Right cardiac atrium (tissue), 5 donors: Measurements from ENCODE around the gene IL1RN. TPM values are rescaled to one million over a fixed set of nuclear protein-coding genes. Genes with fewer than 3 reads are reported as not detected.
A peak's percentile ranks its signal among the peaks of the same experiment; 100 is the strongest.

Experiments used
- ATAC-seq, 2 donors: fragments of 200-7000 bp; cut with Tn5 transposase; one replicate each; pipeline versions ENCODE4 v1.8.0 to v1.9.1; 2020; ENCODE audit warnings: moderate library complexity in 2 of 2, mild to moderate bottlenecking in 1 of 2
- DNase-seq, 3 donors: peaks; one replicate each; pipeline ENCODE4 v3.0.0-alpha.2; 2020
- H3K27ac ChIP-seq: one replicate; pipeline ENCODE4 v1.5.1; 2013; ENCODE audit warnings: mild to moderate bottlenecking, low read length, control low read depth, moderate library complexity
- H3K27me3 ChIP-seq: one replicate; pipeline ENCODE4 v1.6.1; 2013; ENCODE audit not compliant: control insufficient read depth, insufficient read depth
- H3K4me1 ChIP-seq: one replicate; pipeline ENCODE4 v1.6.1; 2013; ENCODE audit warnings: low read length; ENCODE audit not compliant: control insufficient read depth, insufficient read depth
- H3K4me3 ChIP-seq: one replicate; pipeline ENCODE4 v1.5.1; 2013; ENCODE audit warnings: low read length, control low read depth
- H3K9me3 ChIP-seq: one replicate; pipeline ENCODE4 v1.6.1; 2013; ENCODE audit warnings: low read length; ENCODE audit not compliant: control insufficient read depth
- WGBS: extraction: QIAGEN DNeasy Blood & Tissue Kit; methylation state at CpG from one replicate; pipeline ENCODE4 v1.1.7; 2013; 5-methylcytosine and 5-hydroxymethylcytosine counted together
- intact Hi-C, 4 donors: fragments of 100-400 bp; cut with DNase I; formaldehyde crosslinking; loops; one replicate each; pipeline versions ENCODE4 v1.11.0 to v1.14.0; 2022 to 2023
- polyA plus RNA-seq: library from polyadenylated mRNA; stranded (reverse); fragments of 200-250 nt; gene quantifications from one replicate; pipeline ENCODE4 v1.2.3, GENCODE V29; 2013
- total RNA-seq, 4 donors: library from RNA; stranded (reverse); fragmentation: NEBNext Ultra II Directional; extraction: Animal tissue kit (Norgen Biotek cat#: 25700); gene quantifications; one replicate each; pipeline ENCODE4 v1.2.1, GENCODE V29; 2021
- donor health status: healthy with polysubstance abuse.
- donor health status: DM: no; HTN: yes; CAD: no.
- donor health status: DM: no; HTN: no; CAD: no.
- donor health status: DM: no; HTN: yes; CAD: no; lungs with severe emphysema.
- donor health status: DM: yes; HTN: yes; CAD: no.

IL1RN gene
- total and polyA plus RNA-seq, 5 donors: 0.45 to 1.1 (median 0.71) TPM

- 73% methylated on average over 8 of the region's 8 CpGs for WGBS
- Histone ChIP-seq H3K27me3 (no peaks in the 10 kb centered on the region), H3K4me1 (peaks cover 2% of the 10 kb centered on the region), H3K4me3 (no peak overlapping the region), H3K27ac (no peak overlapping the region), H3K9me3 (no peaks in the 10 kb centered on the region)
- DNase-seq (no peak), ATAC-seq (no peak)
- intact Hi-C loops: no loop called here
Measured at GRCh38 chr2:113179446-113180045, 52.1 kb downstream of the IL1RN start.

- no peaks in the 10 kb centered on the region for H3K9me3 ChIP-seq
- 85% methylated on average over 17 of the region's 17 CpGs for WGBS
- peaks cover 2% of the 10 kb centered on the region for H3K4me1 ChIP-seq
- DNase-seq (no peak), ATAC-seq (no peak)
- H3K27me3 ChIP-seq: no peaks in the 10 kb centered on the region
- H3K27ac ChIP-seq: no peak overlapping the region
- H3K4me3 ChIP-seq: no peak overlapping the region
- intact Hi-C loops: no loop called here
Measured at GRCh38 chr2:113180131-113180946, 52.9 kb downstream of the IL1RN start.

GRCh38 chr2:113181258-113182051 lies 54.1 kb downstream of the IL1RN start:
- Histone ChIP-seq H3K27ac (no peak overlapping the region), H3K4me3 (no peak overlapping the region), H3K9me3 (no peaks in the 10 kb centered on the region), H3K27me3 (no peaks in the 10 kb centered on the region), H3K4me1 (peaks cover 2% of the 10 kb centered on the region)
- DNase-seq (no peak), ATAC-seq (peak in 1 of 2 donors; percentile 33)
- WGBS: 48% methylated on average over 8 of the region's 8 CpGs
- intact Hi-C loops: no loop called here

- WGBS: 90% methylated on average over 15 of the region's 15 CpGs
- no peak overlapping the region for H3K27ac ChIP-seq
- no peak overlapping the region for H3K4me3 ChIP-seq
- H3K27me3 ChIP-seq: no peaks in the 10 kb centered on the region
- intact Hi-C loops: no loop called here
- DNase-seq (no peak), ATAC-seq (no peak)
- no peaks in the 10 kb centered on the region for H3K9me3 ChIP-seq
- peaks cover 2% of the 10 kb centered on the region for H3K4me1 ChIP-seq
Measured at GRCh38 chr2:113182471-113183260, 55.3 kb downstream of the IL1RN start.

- ATAC-seq: no peak
- WGBS: 89% methylated on average over 8 of the region's 8 CpGs
- no peak overlapping the region for H3K4me3 ChIP-seq
- intact Hi-C loops: no loop called here
- no peak overlapping the region for H3K27ac ChIP-seq
- H3K9me3 ChIP-seq: no peaks in the 10 kb centered on the region
- no peaks in the 10 kb centered on the region for H3K27me3 ChIP-seq
- H3K4me1 ChIP-seq: peaks cover 2% of the 10 kb centered on the region
- DNase-seq: no peak
Measured at GRCh38 chr2:113183264-113183663, 55.9 kb downstream of the IL1RN start.

Other genes with a start within 250 kb of the IL1RN start
- not detected for gene IL37, start 216.4 kb upstream of the IL1RN start, total RNA-seq
- gene IL37, start 216.4 kb upstream of the IL1RN start, polyA plus RNA-seq: not detected
- gene IL36G, start 149.6 kb upstream of the IL1RN start, total RNA-seq: not detected
- not detected for gene IL36G, start 149.6 kb upstream of the IL1RN start, polyA plus RNA-seq
- gene IL36A, start 122.1 kb upstream of the IL1RN start, total RNA-seq: not detected
- not detected for gene IL36A, start 122.1 kb upstream of the IL1RN start, polyA plus RNA-seq
- gene IL36B, start 74.7 kb upstream of the IL1RN start, total RNA-seq: not detected
- gene IL36B, start 74.7 kb upstream of the IL1RN start, polyA plus RNA-seq: not detected
- not detected for gene IL36RN, start 68.4 kb upstream of the IL1RN start, total RNA-seq
- gene IL36RN, start 68.4 kb upstream of the IL1RN start, polyA plus RNA-seq: not detected
- not detected for gene IL1F10, start 59.6 kb upstream of the IL1RN start, total RNA-seq
- gene IL1F10, start 59.6 kb upstream of the IL1RN start, polyA plus RNA-seq: not detected
- gene PSD4, start 46.4 kb downstream of the IL1RN start, total RNA-seq: 1 to 10 TPM; 2.0 to 4.0 (median 3.3) TPM
- 1.0 TPM for gene PSD4, start 46.4 kb downstream of the IL1RN start, polyA plus RNA-seq
- 1 to 10 TPM in 1 of 4 donors, under 1 TPM in 2, not detected in 1; 0.11 to 1.9 (median 0.68) TPM for gene PAX8, start 151.3 kb downstream of the IL1RN start, total RNA-seq
- 0.05 TPM for gene PAX8, start 151.3 kb downstream of the IL1RN start, polyA plus RNA-seq